Stomach (tissue), 9 donors: ENCODE data around the gene PDCD6IP. TPM values are rescaled to one million over a fixed set of nuclear protein-coding genes. Genes with fewer than 3 reads are reported as not detected.

Experiments
- DNase-seq, 2 donors: peaks; one replicate each; pipeline versions ENCODE4 v3.0.0 to v3.0.0-alpha.2; 2013 to 2019
- H3K27ac ChIP-seq, 5 donors: fragments of 200-600 bp in 4 of 5; sonication (generic) in 4 of 5; one replicate each; pipeline ENCODE4 v1.5.1; 2013 to 2019; ENCODE audit warnings: mild to moderate bottlenecking in 1 of 5, moderate library complexity in 1 of 5
- H3K27me3 ChIP-seq, 3 donors: fragments of 200-600 bp; sonication (generic); one replicate each; pipeline ENCODE4 v1.5.1; 2017 to 2019; ENCODE audit warnings: mixed run types in 1 of 3
- H3K36me3 ChIP-seq, 4 donors: fragments of 200-600 bp; sonication (generic); 1 replicate in 3 of 4; 2 replicates in 1 of 4; pipeline ENCODE4 v1.5.1; 2016 to 2019
- H3K4me1 ChIP-seq, 4 donors: fragments of 200-600 bp; sonication (generic); one replicate each; pipeline ENCODE4 v1.5.1; 2016 to 2019
- H3K4me3 ChIP-seq, 4 donors: fragments of 200-600 bp; sonication (generic) in 3 of 4; one replicate each; pipeline ENCODE4 v1.5.1; 2016 to 2019; ENCODE audit warnings: mild to moderate bottlenecking in 1 of 4
- H3K9me3 ChIP-seq, 4 donors: fragments of 200-600 bp; sonication (generic); one replicate each; pipeline ENCODE4 v1.5.1; 2016 to 2019
- EP300 ChIP-seq: sonication (generic); formaldehyde crosslinking; IDR thresholded peaks from one replicate; pipeline ENCODE4 v1.6.1; 2017; ENCODE audit warnings: antibody characterized with exemption
- POLR2A ChIP-seq, 4 donors: fragments of 450-650 bp; IDR thresholded peaks; one replicate each; pipeline ENCODE4 v1.6.1; 2016; ENCODE audit warnings: antibody characterized with exemption in 4 of 4, control low read depth in 2 of 4, mild to moderate bottlenecking in 1 of 4, moderate library complexity in 1 of 4
- POLR2AphosphoS5 ChIP-seq, 3 donors: sonication (generic); formaldehyde crosslinking; IDR thresholded peaks; one replicate each; pipeline ENCODE4 v1.6.1; 2016; ENCODE audit warnings: antibody characterized with exemption in 3 of 3
- WGBS, 5 donors: extraction: QIAGEN DNeasy Blood & Tissue Kit in 3 of 5; methylation state at CpG; one replicate each; pipeline versions ENCODE4 v1.1.5 to v1.1.7; 2013 to 2018; 5-methylcytosine and 5-hydroxymethylcytosine counted together
- intact Hi-C: fragments of 100-400 bp; cut with DNase I; formaldehyde crosslinking; loops from one replicate; pipeline ENCODE4 v1.15.1; 2023; ENCODE audit warnings: low total_unique reads
- polyA plus RNA-seq, 3 donors: library from polyadenylated mRNA; stranded (reverse); fragments of 200-250 nt; gene quantifications; one replicate each; pipeline ENCODE4 v1.2.3, GENCODE V29; 2013
- total RNA-seq, 5 donors: library from RNA; depleted of rRNA; stranded (reverse); fragments of >200 nt; gene quantifications; one replicate each; pipeline versions ENCODE4 v1.1.0 to v1.2.3, GENCODE V29; 2014 to 2016
- TF ChIP-seq, protein P1 (sequence below), 7 experiments: fragments of 450-650 bp in 4 of 7; fragments of 200-600 bp in 3 of 7; sonication (generic) in 3 of 7; IDR thresholded peaks; one replicate each; pipeline ENCODE4 v1.5.1; 2016 to 2019; ENCODE audit warnings: antibody characterized with exemption in 7 of 7, control low read depth in 2 of 7, mild to moderate bottlenecking in 1 of 7
- donor health status: healthy with polysubstance abuse.
- donor health status: Bipolar disorder and iron deficiency.
- donor health status: healthy.

The PDCD6IP gene
- total and polyA plus RNA-seq, 8 donors = 23.5 to 243 (median 74.7) TPM

DNA sequence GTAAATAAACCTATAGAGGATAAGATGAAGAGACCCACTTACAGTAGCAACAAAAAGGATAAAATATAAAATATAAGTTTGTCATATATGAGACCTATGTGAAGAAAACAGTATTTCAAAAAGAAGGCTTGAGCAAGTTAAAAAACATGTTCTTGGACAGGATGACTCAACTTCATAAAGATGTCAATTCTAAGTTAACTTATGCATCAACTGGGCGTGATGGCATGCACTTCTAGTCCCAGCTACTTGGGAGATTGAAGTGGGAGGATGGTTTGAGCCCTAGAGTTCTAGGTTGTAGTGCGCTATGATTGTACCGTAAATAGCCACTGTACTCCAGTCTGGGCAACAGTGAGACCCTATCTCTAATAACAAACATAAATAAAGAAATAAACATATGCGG, 59.7 kb downstream of the PDCD6IP start:
- DNase-seq = no peak
- H3K4me1 ChIP-seq = peaks cover 4 to 47% (median 13%) of the 10 kb centered on the region in 4 donors
- TF ChIP-seq, protein P1, sequence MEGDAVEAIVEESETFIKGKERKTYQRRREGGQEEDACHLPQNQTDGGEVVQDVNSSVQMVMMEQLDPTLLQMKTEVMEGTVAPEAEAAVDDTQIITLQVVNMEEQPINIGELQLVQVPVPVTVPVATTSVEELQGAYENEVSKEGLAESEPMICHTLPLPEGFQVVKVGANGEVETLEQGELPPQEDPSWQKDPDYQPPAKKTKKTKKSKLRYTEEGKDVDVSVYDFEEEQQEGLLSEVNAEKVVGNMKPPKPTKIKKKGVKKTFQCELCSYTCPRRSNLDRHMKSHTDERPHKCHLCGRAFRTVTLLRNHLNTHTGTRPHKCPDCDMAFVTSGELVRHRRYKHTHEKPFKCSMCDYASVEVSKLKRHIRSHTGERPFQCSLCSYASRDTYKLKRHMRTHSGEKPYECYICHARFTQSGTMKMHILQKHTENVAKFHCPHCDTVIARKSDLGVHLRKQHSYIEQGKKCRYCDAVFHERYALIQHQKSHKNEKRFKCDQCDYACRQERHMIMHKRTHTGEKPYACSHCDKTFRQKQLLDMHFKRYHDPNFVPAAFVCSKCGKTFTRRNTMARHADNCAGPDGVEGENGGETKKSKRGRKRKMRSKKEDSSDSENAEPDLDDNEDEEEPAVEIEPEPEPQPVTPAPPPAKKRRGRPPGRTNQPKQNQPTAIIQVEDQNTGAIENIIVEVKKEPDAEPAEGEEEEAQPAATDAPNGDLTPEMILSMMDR (IDR thresholded peaks at IDR 0.05) = no peak
- no peak for TF ChIP-seq POLR2A (IDR thresholded peaks at IDR 0.05)
- no peak for TF ChIP-seq POLR2AphosphoS5 (IDR thresholded peaks at IDR 0.05)
- no peak for TF ChIP-seq EP300
- H3K4me3 ChIP-seq = no peak overlapping the region
- 96 to 99% (median 97%) methylated on average over 4 of the region's 4 CpGs for WGBS, 5 donors
- peaks cover 15 to 87% (median 80%) of the 10 kb centered on the region in 4 donors for H3K36me3 ChIP-seq
- no peak overlapping the region for H3K27ac ChIP-seq
- no peaks in the 10 kb centered on the region for H3K27me3 ChIP-seq
- no peaks in the 10 kb centered on the region for H3K9me3 ChIP-seq
- intact Hi-C loops = no loop called here

DNA sequence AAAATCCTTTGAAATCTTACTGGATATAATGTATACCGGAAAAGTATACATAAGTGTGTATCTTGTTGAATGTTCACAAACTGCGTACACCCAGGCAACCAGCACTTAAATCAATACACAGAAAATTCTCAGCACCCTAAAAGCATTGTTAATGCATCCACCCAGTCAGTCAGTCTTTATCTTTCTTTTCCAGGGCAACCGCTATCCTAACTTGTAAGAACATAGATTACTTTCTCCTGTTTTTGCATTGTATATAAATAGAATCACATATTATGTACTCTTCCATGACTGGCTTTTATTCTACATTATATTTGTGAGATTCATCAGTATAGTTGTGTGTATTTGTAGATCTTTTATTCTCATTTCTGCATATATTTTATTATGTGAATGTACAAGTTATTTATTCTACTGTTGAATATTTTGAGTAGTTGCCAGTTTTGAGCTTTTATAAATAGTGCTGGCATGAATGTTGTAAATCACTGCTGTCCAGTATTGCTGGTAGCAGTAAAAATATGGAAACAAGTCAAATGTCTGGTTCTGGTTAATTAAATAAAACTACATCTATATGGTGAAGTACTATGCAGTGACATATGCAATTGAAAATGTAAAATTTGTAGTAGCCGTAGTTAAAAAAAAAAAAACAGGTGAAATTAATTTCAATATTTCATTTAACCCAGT, 62.1 kb downstream of the PDCD6IP start:
- H3K4me3 ChIP-seq = no peak overlapping the region
- peaks cover 4 to 50% (median 5%) of the 10 kb centered on the region in 4 donors for H3K4me1 ChIP-seq
- no peak overlapping the region for H3K27ac ChIP-seq
- H3K9me3 ChIP-seq = no peaks in the 10 kb centered on the region
- 51 to 69% (median 64%) methylated on average over 4 of the region's 4 CpGs for WGBS, 5 donors
- H3K36me3 ChIP-seq = peaks cover 19 to 89% (median 81%) of the 10 kb centered on the region in 4 donors
- intact Hi-C loops = no loop called here
- no peaks in the 10 kb centered on the region for H3K27me3 ChIP-seq
- DNase-seq = no peak
- no peak for TF ChIP-seq POLR2A (IDR thresholded peaks at IDR 0.05)
- no peak for TF ChIP-seq POLR2AphosphoS5 (IDR thresholded peaks at IDR 0.05)
- TF ChIP-seq EP300 = no peak
- TF ChIP-seq, protein P1 (IDR thresholded peaks at IDR 0.05) = no peak

DNA sequence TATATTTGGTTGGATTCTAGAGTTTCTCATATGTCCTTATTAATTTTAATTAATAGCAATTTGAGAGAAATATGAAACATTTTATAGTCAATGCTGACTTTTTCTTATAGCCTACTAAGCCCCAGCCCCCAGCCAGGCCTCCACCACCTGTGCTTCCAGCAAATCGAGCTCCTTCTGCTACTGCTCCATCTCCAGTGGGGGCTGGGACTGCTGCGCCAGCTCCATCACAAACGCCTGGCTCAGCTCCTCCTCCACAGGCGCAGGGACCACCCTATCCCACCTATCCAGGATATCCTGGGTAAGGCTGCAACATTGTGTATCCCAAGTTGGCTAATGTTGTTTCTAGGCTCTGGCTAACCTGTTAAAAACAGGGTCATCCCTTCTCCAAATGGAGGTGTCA, 66.7 kb downstream of the PDCD6IP start:
- intact Hi-C loops = no loop called here
- Histone ChIP-seq H3K27ac (no peak overlapping the region), H3K9me3 (no peaks in the 10 kb centered on the region), H3K4me3 (no peak overlapping the region), H3K4me1 (peaks cover 0 to 35% (median 8%) of the 10 kb centered on the region in 4 donors), H3K36me3 (peaks cover 9 to 81% (median 72%) of the 10 kb centered on the region in 4 donors), H3K27me3 (no peaks in the 10 kb centered on the region)
- no peak for DNase-seq
- 90 to 93% (median 91%) methylated on average over 4 of the region's 4 CpGs for WGBS, 5 donors
- TF ChIP-seq, protein P1 (IDR thresholded peaks at IDR 0.05) = no peak
- no peak for TF ChIP-seq EP300
- no peak for TF ChIP-seq POLR2A (IDR thresholded peaks at IDR 0.05)
- TF ChIP-seq POLR2AphosphoS5 (IDR thresholded peaks at IDR 0.05) = no peak

DNA sequence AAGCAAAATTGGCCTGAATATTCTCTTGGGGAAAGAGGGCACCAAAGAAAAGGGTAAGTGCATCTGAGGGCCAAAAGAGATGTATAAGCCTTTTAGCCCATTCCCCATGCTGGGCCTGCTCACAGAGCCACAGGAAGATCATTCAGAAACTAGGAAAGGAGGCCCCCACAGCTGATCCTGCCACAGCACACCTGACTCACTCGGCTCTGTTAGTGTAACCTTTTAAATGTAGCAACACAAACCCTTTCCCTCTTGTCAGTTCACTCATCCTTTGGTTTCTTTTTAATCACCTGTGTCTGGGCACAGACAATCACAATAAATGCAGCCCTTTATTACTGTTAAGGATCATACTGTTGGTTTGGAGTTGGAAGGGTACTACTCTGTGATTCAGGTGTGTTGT, 69.9 kb downstream of the PDCD6IP start:
- H3K27ac ChIP-seq = no peak overlapping the region
- H3K36me3 ChIP-seq = peaks cover 9 to 64% (median 59%) of the 10 kb centered on the region in 4 donors
- no peaks in the 10 kb centered on the region for H3K9me3 ChIP-seq
- WGBS, 5 donors = 57 to 95% (median 67%) methylated on average over 1 of the region's 1 CpG
- intact Hi-C loops = no loop called here
- TF ChIP-seq, protein P1 (IDR thresholded peaks at IDR 0.05) = no peak
- no peak for TF ChIP-seq POLR2A (IDR thresholded peaks at IDR 0.05)
- TF ChIP-seq POLR2AphosphoS5 (IDR thresholded peaks at IDR 0.05) = no peak
- TF ChIP-seq EP300 = no peak
- H3K4me3 ChIP-seq = no peak overlapping the region
- peaks cover 0 to 9% (median 4%) of the 10 kb centered on the region in 4 donors for H3K4me1 ChIP-seq
- DNase-seq = no peak
- H3K27me3 ChIP-seq = no peaks in the 10 kb centered on the region
